Gastrocnemius medialis (tissue), 4 donors: Measurements from ENCODE around the gene TSKS.

Experiments
- POLR2A ChIP-seq, 2 donors: fragments of 450-650 bp; IDR thresholded peaks; one replicate each; pipeline ENCODE4 v1.6.1; 2017; ENCODE audit warnings: antibody characterized with exemption in 2 of 2, mild to moderate bottlenecking in 2 of 2, moderate library complexity in 2 of 2
- TF ChIP-seq, protein P1 (sequence below), 5 experiments: fragments of 450-650 bp in 3 of 5; fragments of 200-600 bp in 2 of 5; sonication (generic) in 2 of 5; IDR thresholded peaks in 4 of 5; conservative IDR thresholded peaks in 1 of 5; 1 replicate in 4 of 5; 2 replicates in 1 of 5; pipeline ENCODE4 v1.5.1; 2016 to 2019; ENCODE audit warnings: antibody characterized with exemption in 5 of 5, mild to moderate bottlenecking in 3 of 5, moderate library complexity in 3 of 5

DNA sequence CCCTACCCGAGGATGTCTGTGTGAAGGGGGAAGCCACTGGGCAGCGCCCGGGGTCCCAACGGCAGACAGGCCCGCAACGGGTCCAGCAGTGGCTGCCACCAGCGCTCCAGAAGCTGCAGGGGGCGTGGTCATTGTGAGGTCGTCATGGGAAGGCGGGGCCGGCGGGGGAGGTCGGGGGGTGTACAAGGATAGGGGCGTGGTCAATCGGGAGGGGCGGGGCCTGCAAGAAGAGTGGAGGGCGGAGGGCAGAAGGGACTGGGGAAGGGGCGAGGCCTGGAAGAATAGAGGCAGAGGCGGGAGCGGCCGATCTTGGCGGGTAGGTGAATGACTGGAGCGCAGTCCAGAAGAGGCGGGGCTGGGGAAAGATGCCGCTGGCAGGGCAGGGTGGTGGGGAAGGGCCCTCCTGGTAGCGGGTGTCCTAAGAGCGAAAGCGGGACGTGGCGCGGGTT, 45.6 kb upstream of the TSKS start:
- TF ChIP-seq POLR2A (IDR thresholded peaks at IDR 0.05) = peak; percentile 77 to 82
- TF ChIP-seq, protein P1, sequence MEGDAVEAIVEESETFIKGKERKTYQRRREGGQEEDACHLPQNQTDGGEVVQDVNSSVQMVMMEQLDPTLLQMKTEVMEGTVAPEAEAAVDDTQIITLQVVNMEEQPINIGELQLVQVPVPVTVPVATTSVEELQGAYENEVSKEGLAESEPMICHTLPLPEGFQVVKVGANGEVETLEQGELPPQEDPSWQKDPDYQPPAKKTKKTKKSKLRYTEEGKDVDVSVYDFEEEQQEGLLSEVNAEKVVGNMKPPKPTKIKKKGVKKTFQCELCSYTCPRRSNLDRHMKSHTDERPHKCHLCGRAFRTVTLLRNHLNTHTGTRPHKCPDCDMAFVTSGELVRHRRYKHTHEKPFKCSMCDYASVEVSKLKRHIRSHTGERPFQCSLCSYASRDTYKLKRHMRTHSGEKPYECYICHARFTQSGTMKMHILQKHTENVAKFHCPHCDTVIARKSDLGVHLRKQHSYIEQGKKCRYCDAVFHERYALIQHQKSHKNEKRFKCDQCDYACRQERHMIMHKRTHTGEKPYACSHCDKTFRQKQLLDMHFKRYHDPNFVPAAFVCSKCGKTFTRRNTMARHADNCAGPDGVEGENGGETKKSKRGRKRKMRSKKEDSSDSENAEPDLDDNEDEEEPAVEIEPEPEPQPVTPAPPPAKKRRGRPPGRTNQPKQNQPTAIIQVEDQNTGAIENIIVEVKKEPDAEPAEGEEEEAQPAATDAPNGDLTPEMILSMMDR (IDR thresholded peaks at IDR 0.05 in 4 of 5, conservative IDR thresholded peaks at IDR 0.05 in 1 of 5) = peak in 1 of 5 experiments; percentile 14
